Liver (tissue), 9 donors: Measurements from ENCODE around the gene AOPEP. TPM values are rescaled to one million over a fixed set of nuclear protein-coding genes. Genes with fewer than 3 reads are reported as not detected.

Experiments
- DNase-seq: peaks from one replicate; pipeline ENCODE4 v3.0.0-alpha.2; 2017; ENCODE audit warnings: low spot score
- H3K27ac ChIP-seq, 2 donors: one replicate each; pipeline ENCODE4 v1.7.0; 2013; ENCODE audit warnings: inconsistent platforms in 2 of 2, low read length in 2 of 2, control low read depth in 1 of 2, low read depth in 1 of 2, mild to moderate bottlenecking in 1 of 2
- H3K27me3 ChIP-seq, 4 donors: one replicate each; pipeline versions ENCODE4 v1.6.1 to v1.7.0; 2013; ENCODE audit warnings: low read length in 3 of 4, inconsistent platforms in 1 of 4, mild to moderate bottlenecking in 1 of 4, moderate library complexity in 1 of 4; ENCODE audit not compliant: control insufficient read depth in 4 of 4, insufficient read depth in 4 of 4
- H3K36me3 ChIP-seq, 4 donors: one replicate each; pipeline versions ENCODE4 v1.6.1 to v1.7.0; 2013; ENCODE audit warnings: low read length in 3 of 4, mild to moderate bottlenecking in 3 of 4, low read depth in 1 of 4, moderate library complexity in 1 of 4; ENCODE audit not compliant: control insufficient read depth in 4 of 4, insufficient read depth in 3 of 4
- H3K4me1 ChIP-seq, 4 donors: one replicate each; pipeline versions ENCODE4 v1.6.1 to v1.7.0; 2013; ENCODE audit warnings: low read length in 3 of 4, mild to moderate bottlenecking in 3 of 4, moderate library complexity in 1 of 4; ENCODE audit not compliant: control insufficient read depth in 4 of 4, insufficient read depth in 4 of 4
- H3K4me3 ChIP-seq, 3 donors: one replicate each; pipeline versions ENCODE4 v1.6.1 to v1.7.0; 2013; ENCODE audit warnings: low read length in 3 of 3, control low read depth in 1 of 3, low read depth in 1 of 3, mild to moderate bottlenecking in 1 of 3
- H3K9ac ChIP-seq, 2 donors: one replicate each; pipeline ENCODE4 v1.7.0; 2013; ENCODE audit warnings: low read length in 2 of 2, mild to moderate bottlenecking in 2 of 2, moderate library complexity in 2 of 2, control low read depth in 1 of 2, low read depth in 1 of 2
- H3K9me3 ChIP-seq, 4 donors: one replicate each; pipeline versions ENCODE4 v1.6.1 to v1.7.0; 2013; ENCODE audit warnings: low read length in 3 of 4; ENCODE audit not compliant: control insufficient read depth in 4 of 4
- FOXA2 ChIP-seq: IDR thresholded peaks from 2 replicates; pipeline ENCODE4 v1.6.1; 2016; ENCODE audit warnings: antibody characterized with exemption
- GABPA ChIP-seq, 2 donors: IDR thresholded peaks in 1 of 2; conservative IDR thresholded peaks in 1 of 2; 2 replicates each; pipeline ENCODE4 v1.6.1; 2016; ENCODE audit warnings: antibody characterized with exemption in 2 of 2, mild to moderate bottlenecking in 1 of 2, moderate library complexity in 1 of 2
- HNF4A ChIP-seq, 2 donors: conservative IDR thresholded peaks; 2 replicates each; pipeline ENCODE4 v1.6.1; 2016; ENCODE audit warnings: antibody characterized with exemption in 2 of 2, mild to moderate bottlenecking in 2 of 2
- HNF4G ChIP-seq: IDR thresholded peaks from 2 replicates; pipeline ENCODE4 v1.6.1; 2016; ENCODE audit warnings: antibody characterized with exemption
- JUND ChIP-seq, 2 donors: IDR thresholded peaks; 2 replicates each; pipeline ENCODE4 v1.6.1; 2016; ENCODE audit warnings: antibody characterized with exemption in 2 of 2
- NR2F2 ChIP-seq: IDR thresholded peaks from 2 replicates; pipeline ENCODE4 v1.6.1; 2016; ENCODE audit warnings: antibody characterized with exemption
- RAD21 ChIP-seq, 2 donors: IDR thresholded peaks; 2 replicates each; pipeline ENCODE4 v1.6.1; 2016; ENCODE audit warnings: antibody characterized with exemption in 2 of 2, mild to moderate bottlenecking in 2 of 2
- SP1 ChIP-seq: IDR thresholded peaks from 2 replicates; pipeline ENCODE4 v1.6.1; 2018; ENCODE audit warnings: antibody characterized with exemption, mild to moderate bottlenecking
- TAF1 ChIP-seq: conservative IDR thresholded peaks from 2 replicates; pipeline ENCODE4 v1.6.1; 2016; ENCODE audit warnings: antibody characterized with exemption, mild to moderate bottlenecking
- YY1 ChIP-seq: IDR thresholded peaks from 2 replicates; pipeline ENCODE4 v1.6.1; 2016; ENCODE audit warnings: antibody characterized with exemption, mild to moderate bottlenecking
- WGBS: extraction: QIAGEN DNeasy Blood & Tissue Kit; methylation state at CpG from one replicate; pipeline ENCODE4 v1.1.7; 2013; 5-methylcytosine and 5-hydroxymethylcytosine counted together
- polyA plus RNA-seq, 2 donors: library from polyadenylated mRNA; stranded (reverse) in 1 of 2; unstranded in 1 of 2; fragments of 200-250 nt in 1 of 2; fragments of >200 nt in 1 of 2; fragmentation: Nextera tagmentation in 1 of 2; extraction: Ambion mirVana in 1 of 2; gene quantifications; one replicate each; pipeline versions ENCODE4 v1.2.1 to v1.2.3, GENCODE V29; 2013 to 2015
- total RNA-seq, 2 donors: library from RNA; depleted of rRNA; stranded (reverse); fragments of >200 nt; gene quantifications; one replicate each; pipeline ENCODE4 v1.2.3, GENCODE V29; 2014
- TF ChIP-seq, protein P1 (sequence below): IDR thresholded peaks from 2 replicates; pipeline ENCODE4 v1.6.1; 2016; ENCODE audit warnings: antibody characterized with exemption
- TF ChIP-seq, protein P2 (sequence below): IDR thresholded peaks from 2 replicates; pipeline ENCODE4 v1.6.1; 2016; ENCODE audit warnings: antibody characterized with exemption
- TF ChIP-seq, protein P3 (sequence below): IDR thresholded peaks from 2 replicates; pipeline ENCODE4 v1.6.1; 2016; ENCODE audit warnings: antibody characterized with exemption, mild to moderate bottlenecking
- TF ChIP-seq, protein P4 (sequence below): fragments of 150-350 bp; IDR thresholded peaks from 2 replicates; pipeline ENCODE4 v1.5.1; 2017; ENCODE audit warnings: improper control_type of control experiment, low read depth, low read length; ENCODE audit not compliant: missing input control
- donor health status: healthy.
- donor health status: healthy.
- donor health status: healthy.
- donor health status: healthy.
- donor health status: healthy.

AOPEP gene
- total and polyA plus RNA-seq, 4 donors = 22.2 to 77.1 (median 34.8) TPM

DNA sequence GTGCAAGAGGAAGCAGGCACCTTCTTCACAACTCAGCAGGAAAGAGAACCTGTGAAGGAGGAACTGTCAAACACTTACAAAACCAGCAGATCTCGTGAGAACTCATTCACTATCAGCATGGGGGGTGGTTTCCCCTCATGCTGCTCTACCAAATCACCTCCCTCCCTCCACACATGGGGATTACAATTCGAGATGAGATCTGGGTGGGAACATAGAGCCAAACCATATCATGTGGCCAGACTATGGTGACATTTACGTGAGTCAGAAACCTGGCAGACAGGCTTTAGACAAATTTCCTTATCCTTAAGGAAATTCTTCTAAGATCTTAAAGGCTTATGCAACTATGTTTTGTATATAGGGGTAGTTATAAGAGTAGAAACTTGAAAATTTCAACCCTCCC, 8.7 kb upstream of the AOPEP start:
- TF ChIP-seq NR2F2 = no peak
- TF ChIP-seq YY1 = no peak
- no peak for TF ChIP-seq GABPA (IDR thresholded peaks at IDR 0.05 in 1 of 2, conservative IDR thresholded peaks at IDR 0.05 in 1 of 2)
- TF ChIP-seq FOXA2 = no peak
- TF ChIP-seq RAD21 (IDR thresholded peaks at IDR 0.05) = no peak
- no peak for TF ChIP-seq TAF1
- TF ChIP-seq JUND (IDR thresholded peaks at IDR 0.05) = no peak
- TF ChIP-seq, protein P1, sequence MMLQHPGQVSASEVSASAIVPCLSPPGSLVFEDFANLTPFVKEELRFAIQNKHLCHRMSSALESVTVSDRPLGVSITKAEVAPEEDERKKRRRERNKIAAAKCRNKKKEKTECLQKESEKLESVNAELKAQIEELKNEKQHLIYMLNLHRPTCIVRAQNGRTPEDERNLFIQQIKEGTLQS = no peak
- no peak for TF ChIP-seq HNF4A (conservative IDR thresholded peaks at IDR 0.05)
- no peak for TF ChIP-seq HNF4G
- TF ChIP-seq SP1 = no peak
- TF ChIP-seq, protein P2, sequence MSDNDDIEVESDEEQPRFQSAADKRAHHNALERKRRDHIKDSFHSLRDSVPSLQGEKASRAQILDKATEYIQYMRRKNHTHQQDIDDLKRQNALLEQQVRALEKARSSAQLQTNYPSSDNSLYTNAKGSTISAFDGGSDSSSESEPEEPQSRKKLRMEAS = no peak
- TF ChIP-seq, protein P3, sequence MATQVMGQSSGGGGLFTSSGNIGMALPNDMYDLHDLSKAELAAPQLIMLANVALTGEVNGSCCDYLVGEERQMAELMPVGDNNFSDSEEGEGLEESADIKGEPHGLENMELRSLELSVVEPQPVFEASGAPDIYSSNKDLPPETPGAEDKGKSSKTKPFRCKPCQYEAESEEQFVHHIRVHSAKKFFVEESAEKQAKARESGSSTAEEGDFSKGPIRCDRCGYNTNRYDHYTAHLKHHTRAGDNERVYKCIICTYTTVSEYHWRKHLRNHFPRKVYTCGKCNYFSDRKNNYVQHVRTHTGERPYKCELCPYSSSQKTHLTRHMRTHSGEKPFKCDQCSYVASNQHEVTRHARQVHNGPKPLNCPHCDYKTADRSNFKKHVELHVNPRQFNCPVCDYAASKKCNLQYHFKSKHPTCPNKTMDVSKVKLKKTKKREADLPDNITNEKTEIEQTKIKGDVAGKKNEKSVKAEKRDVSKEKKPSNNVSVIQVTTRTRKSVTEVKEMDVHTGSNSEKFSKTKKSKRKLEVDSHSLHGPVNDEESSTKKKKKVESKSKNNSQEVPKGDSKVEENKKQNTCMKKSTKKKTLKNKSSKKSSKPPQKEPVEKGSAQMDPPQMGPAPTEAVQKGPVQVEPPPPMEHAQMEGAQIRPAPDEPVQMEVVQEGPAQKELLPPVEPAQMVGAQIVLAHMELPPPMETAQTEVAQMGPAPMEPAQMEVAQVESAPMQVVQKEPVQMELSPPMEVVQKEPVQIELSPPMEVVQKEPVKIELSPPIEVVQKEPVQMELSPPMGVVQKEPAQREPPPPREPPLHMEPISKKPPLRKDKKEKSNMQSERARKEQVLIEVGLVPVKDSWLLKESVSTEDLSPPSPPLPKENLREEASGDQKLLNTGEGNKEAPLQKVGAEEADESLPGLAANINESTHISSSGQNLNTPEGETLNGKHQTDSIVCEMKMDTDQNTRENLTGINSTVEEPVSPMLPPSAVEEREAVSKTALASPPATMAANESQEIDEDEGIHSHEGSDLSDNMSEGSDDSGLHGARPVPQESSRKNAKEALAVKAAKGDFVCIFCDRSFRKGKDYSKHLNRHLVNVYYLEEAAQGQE = no peak
- DNase-seq = no peak
- WGBS = 77% methylated on average over 3 of the region's 3 CpGs

DNA sequence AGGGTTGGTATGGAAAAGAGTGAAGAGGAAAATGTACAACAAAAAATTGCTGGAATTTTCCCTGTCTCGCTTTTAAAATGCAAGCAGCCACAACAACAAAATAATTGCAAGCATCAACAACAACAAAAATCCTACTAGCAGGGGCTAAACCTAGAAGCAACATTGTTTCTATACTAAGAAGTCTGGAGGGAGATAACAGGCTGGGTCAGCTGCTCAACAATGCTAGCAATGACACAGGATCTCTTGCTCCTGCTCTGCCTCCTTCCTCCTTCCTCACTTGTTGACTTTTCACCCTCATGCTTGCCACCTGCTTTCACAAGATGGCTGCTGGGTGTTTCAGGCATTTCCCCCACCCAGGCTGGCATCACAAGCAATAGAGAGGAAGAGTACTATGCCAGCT, 7.6 kb upstream of the AOPEP start:
- TF ChIP-seq, protein P4, sequence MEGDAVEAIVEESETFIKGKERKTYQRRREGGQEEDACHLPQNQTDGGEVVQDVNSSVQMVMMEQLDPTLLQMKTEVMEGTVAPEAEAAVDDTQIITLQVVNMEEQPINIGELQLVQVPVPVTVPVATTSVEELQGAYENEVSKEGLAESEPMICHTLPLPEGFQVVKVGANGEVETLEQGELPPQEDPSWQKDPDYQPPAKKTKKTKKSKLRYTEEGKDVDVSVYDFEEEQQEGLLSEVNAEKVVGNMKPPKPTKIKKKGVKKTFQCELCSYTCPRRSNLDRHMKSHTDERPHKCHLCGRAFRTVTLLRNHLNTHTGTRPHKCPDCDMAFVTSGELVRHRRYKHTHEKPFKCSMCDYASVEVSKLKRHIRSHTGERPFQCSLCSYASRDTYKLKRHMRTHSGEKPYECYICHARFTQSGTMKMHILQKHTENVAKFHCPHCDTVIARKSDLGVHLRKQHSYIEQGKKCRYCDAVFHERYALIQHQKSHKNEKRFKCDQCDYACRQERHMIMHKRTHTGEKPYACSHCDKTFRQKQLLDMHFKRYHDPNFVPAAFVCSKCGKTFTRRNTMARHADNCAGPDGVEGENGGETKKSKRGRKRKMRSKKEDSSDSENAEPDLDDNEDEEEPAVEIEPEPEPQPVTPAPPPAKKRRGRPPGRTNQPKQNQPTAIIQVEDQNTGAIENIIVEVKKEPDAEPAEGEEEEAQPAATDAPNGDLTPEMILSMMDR = no peak
- TF ChIP-seq, protein P2 = no peak
- TF ChIP-seq HNF4G (no peak), FOXA2 (no peak), JUND (IDR thresholded peaks at IDR 0.05) (no peak)
- TF ChIP-seq, protein P1 = no peak
- Histone ChIP-seq H3K4me1 (no peaks in the 10 kb centered on the region), H3K4me3 (no peak overlapping the region), H3K36me3 (no peaks in the 10 kb centered on the region), H3K9ac (no peak overlapping the region), H3K9me3 (no peaks in the 10 kb centered on the region), H3K27me3 (no peaks in the 10 kb centered on the region), H3K27ac (no peak overlapping the region)
- WGBS = 91% methylated on average over 1 of the region's 1 CpG
- no peak for DNase-seq

More for the DNA sequence above, 8.7 kb upstream of the AOPEP start:
- Histone ChIP-seq H3K27me3 (no peaks in the 10 kb centered on the region), H3K4me1 (no peaks in the 10 kb centered on the region), H3K9ac (no peak overlapping the region), H3K36me3 (no peaks in the 10 kb centered on the region), H3K27ac (no peak overlapping the region), H3K9me3 (no peaks in the 10 kb centered on the region), H3K4me3 (no peak overlapping the region)
